MM.1S (cell line): ENCODE measurements around the gene CCDC14.

ENCODE experiments used
- EZH2phosphoT487 ChIP-seq: fragments of 300-600 bp; sonication (generic); IDR thresholded peaks from 2 replicates; pipeline ENCODE4 v1.6.1; 2018; ENCODE audit warnings: antibody characterized with exemption, low read length
- TF ChIP-seq, protein P1 (sequence below): fragments of 300-600 bp; sonication (generic); IDR thresholded peaks from 2 replicates; pipeline ENCODE4 v1.5.1; 2016; ENCODE audit warnings: antibody characterized with exemption, low read length, mixed read lengths

DNA sequence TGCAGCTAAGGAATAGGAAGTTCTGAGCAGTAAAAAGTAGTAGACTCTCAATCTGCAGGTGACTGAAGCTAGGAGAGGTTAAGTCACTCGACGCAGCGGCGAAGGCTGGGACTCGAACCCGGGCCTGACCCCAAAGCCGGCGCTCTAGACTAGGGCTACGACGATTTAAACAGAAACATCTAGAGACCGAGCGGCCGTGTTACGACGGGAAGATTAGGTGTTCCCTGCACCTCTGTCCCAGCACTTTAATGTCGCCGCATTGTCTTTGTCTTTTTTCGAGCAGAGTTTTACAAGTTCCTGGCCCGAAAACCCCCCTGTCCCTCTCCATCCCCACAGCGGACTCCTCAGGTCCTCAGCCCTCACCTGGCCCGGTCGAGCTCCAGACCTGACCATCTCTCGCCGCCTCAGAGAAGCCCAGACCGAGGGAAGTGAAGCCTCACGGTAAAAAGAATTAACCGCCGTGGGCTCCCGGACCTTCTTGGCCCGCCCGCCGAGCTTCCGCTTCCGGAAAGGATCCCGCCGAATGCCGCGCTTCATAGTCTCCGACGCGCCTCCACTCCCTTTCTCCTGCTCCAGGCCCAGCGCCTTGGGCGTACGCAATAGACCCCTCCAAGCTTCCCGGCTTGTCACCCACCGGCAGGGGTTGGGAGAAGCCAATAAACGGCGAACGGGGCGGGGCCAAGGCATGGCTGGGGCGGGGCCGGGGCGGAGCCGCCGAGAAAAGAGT lies at the start of gene CCDC14:
- TF ChIP-seq, protein P1, sequence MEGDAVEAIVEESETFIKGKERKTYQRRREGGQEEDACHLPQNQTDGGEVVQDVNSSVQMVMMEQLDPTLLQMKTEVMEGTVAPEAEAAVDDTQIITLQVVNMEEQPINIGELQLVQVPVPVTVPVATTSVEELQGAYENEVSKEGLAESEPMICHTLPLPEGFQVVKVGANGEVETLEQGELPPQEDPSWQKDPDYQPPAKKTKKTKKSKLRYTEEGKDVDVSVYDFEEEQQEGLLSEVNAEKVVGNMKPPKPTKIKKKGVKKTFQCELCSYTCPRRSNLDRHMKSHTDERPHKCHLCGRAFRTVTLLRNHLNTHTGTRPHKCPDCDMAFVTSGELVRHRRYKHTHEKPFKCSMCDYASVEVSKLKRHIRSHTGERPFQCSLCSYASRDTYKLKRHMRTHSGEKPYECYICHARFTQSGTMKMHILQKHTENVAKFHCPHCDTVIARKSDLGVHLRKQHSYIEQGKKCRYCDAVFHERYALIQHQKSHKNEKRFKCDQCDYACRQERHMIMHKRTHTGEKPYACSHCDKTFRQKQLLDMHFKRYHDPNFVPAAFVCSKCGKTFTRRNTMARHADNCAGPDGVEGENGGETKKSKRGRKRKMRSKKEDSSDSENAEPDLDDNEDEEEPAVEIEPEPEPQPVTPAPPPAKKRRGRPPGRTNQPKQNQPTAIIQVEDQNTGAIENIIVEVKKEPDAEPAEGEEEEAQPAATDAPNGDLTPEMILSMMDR, result no peak
- TF ChIP-seq EZH2phosphoT487, result no peak
